ENCODE results near the gene ETS1. TPM values are rescaled to one million over a fixed set of nuclear protein-coding genes. Genes with fewer than 3 reads are reported as not detected.

The ETS1 gene
- polyA plus RNA-seq, 1 donor from 2014 or later: 0.42 TPM

- Histone ChIP-seq H3K79me2 (replicated peaks; ENCODE audit: insufficient read depth, low read length) (no peaks in the 10 kb centered on the region), H3K9ac (ENCODE audit: low read length) (no peak overlapping the region), H3K27me3 (ENCODE audit: insufficient read depth, low read depth, low read length) (peaks cover 4% of the 10 kb centered on the region)
These were observed 78.4 kb downstream of the ETS1 start for GRCh38 chr11:128508770-128509510.

GRCh38 chr11:128507936-128508335 lies 79.4 kb downstream of the ETS1 start:
- Histone ChIP-seq H4K20me1 (ENCODE audit: insufficient read depth) (no peaks in the 10 kb centered on the region), H3K9ac (ENCODE audit: low read length) (no peak overlapping the region)
- TF ChIP-seq SMC3 (conservative IDR thresholded peaks at IDR 0.05; ENCODE audit: poor library complexity): no peak
- TF ChIP-seq, protein P1, sequence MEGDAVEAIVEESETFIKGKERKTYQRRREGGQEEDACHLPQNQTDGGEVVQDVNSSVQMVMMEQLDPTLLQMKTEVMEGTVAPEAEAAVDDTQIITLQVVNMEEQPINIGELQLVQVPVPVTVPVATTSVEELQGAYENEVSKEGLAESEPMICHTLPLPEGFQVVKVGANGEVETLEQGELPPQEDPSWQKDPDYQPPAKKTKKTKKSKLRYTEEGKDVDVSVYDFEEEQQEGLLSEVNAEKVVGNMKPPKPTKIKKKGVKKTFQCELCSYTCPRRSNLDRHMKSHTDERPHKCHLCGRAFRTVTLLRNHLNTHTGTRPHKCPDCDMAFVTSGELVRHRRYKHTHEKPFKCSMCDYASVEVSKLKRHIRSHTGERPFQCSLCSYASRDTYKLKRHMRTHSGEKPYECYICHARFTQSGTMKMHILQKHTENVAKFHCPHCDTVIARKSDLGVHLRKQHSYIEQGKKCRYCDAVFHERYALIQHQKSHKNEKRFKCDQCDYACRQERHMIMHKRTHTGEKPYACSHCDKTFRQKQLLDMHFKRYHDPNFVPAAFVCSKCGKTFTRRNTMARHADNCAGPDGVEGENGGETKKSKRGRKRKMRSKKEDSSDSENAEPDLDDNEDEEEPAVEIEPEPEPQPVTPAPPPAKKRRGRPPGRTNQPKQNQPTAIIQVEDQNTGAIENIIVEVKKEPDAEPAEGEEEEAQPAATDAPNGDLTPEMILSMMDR (IDR thresholded peaks at IDR 0.05; ENCODE audit: poor library complexity, severe bottlenecking): no peak
- TF ChIP-seq EP300 (conservative IDR thresholded peaks at IDR 0.05; ENCODE audit: poor library complexity, severe bottlenecking): no peak
- TF ChIP-seq RAD21 (conservative IDR thresholded peaks at IDR 0.05): no peak
- TF ChIP-seq TAF1 (IDR thresholded peaks at IDR 0.05; ENCODE audit: low read depth): no peak
- no peak for TF ChIP-seq MXI1 (conservative IDR thresholded peaks at IDR 0.05; ENCODE audit: poor library complexity, severe bottlenecking)
- no peak for TF ChIP-seq POLR2AphosphoS5 (IDR thresholded peaks at IDR 0.05)

More at GRCh38 chr11:128508770-128509510, 78.4 kb downstream of the ETS1 start:
- H3K9me3 ChIP-seq (ENCODE audit: low read length): no peaks in the 10 kb centered on the region
- no peak overlapping the region for H2AFZ ChIP-seq (ENCODE audit: low read depth, low read length)
- no peaks in the 10 kb centered on the region for H3F3A ChIP-seq (ENCODE audit: insufficient read depth, low read length, poor library complexity, severe bottlenecking)
- no peaks in the 10 kb centered on the region for H4K20me1 ChIP-seq (ENCODE audit: insufficient read depth)
- H3K27ac ChIP-seq (ENCODE audit: low read length): no peak overlapping the region
- TF ChIP-seq EZH2 (IDR thresholded peaks at IDR 0.05; ENCODE audit: borderline replicate concordance, insufficient read depth, low read length, poor library complexity, severe bottlenecking) (no peak), SMC3 (conservative IDR thresholded peaks at IDR 0.05; ENCODE audit: poor library complexity) (no peak), RAD21 (conservative IDR thresholded peaks at IDR 0.05) (no peak), REST (IDR thresholded peaks at IDR 0.05; ENCODE audit: borderline replicate concordance) (no peak), MXI1 (conservative IDR thresholded peaks at IDR 0.05; ENCODE audit: poor library complexity, severe bottlenecking) (no peak), POLR2AphosphoS5 (IDR thresholded peaks at IDR 0.05) (no peak), EP300 (conservative IDR thresholded peaks at IDR 0.05; ENCODE audit: poor library complexity, severe bottlenecking) (no peak), TAF1 (IDR thresholded peaks at IDR 0.05; ENCODE audit: low read depth) (no peak)
- TF ChIP-seq, protein P1 (IDR thresholded peaks at IDR 0.05; ENCODE audit: poor library complexity, severe bottlenecking): no peak
- no peaks in the 10 kb centered on the region for H3K36me3 ChIP-seq (ENCODE audit: insufficient read depth, low read length)
- H3K4me3 ChIP-seq (ENCODE audit: low read length): no peak overlapping the region
- H3K9me2 ChIP-seq (ENCODE audit: insufficient read depth, low read length): no peaks in the 10 kb centered on the region
- no peak overlapping the region for H3K4me2 ChIP-seq (ENCODE audit: low read length)

More at GRCh38 chr11:128507936-128508335, 79.4 kb downstream of the ETS1 start:
- Histone ChIP-seq H3K27me3 (ENCODE audit: insufficient read depth, low read depth, low read length) (no peaks in the 10 kb centered on the region), H3F3A (ENCODE audit: insufficient read depth, low read length, poor library complexity, severe bottlenecking) (no peaks in the 10 kb centered on the region), H3K4me2 (ENCODE audit: low read length) (no peak overlapping the region), H3K4me3 (ENCODE audit: low read length) (no peak overlapping the region), H3K36me3 (ENCODE audit: insufficient read depth, low read length) (no peaks in the 10 kb centered on the region), H3K79me2 (replicated peaks; ENCODE audit: insufficient read depth, low read length) (no peaks in the 10 kb centered on the region), H3K9me3 (ENCODE audit: low read length) (no peaks in the 10 kb centered on the region), H3K27ac (ENCODE audit: low read length) (no peak overlapping the region), H2AFZ (ENCODE audit: low read depth, low read length) (no peak overlapping the region), H3K9me2 (ENCODE audit: insufficient read depth, low read length) (no peaks in the 10 kb centered on the region)
